ENCODE measurements around the gene SLC16A2. TPM values are rescaled to one million over a fixed set of nuclear protein-coding genes. Genes with fewer than 3 reads are reported as not detected.

SLC16A2 gene

Small RNA genes lying within 50 kb of the gene (small RNA-seq; reads per million reads assigned to genes)
- gene RN7SL790P (ENCODE audit: low read depth) = not detected
